CD8-positive, alpha-beta memory T cell (primary cell): ENCODE measurements around the gene SPATA16. TPM values are rescaled to one million over a fixed set of nuclear protein-coding genes. Genes with fewer than 3 reads are reported as not detected.

Source experiments
- CTCF ChIA-PET: fragments of 350-600 bp; sonication (Branson Sonifier 250); formaldehyde crosslinking; loops from one replicate; lab custom pipeline; 2021; ENCODE audit warnings: antibody characterized with exemption; lab: Charles Lee
- POLR2A ChIA-PET: fragments of 350-600 bp; sonication (Branson Sonifier 250); formaldehyde crosslinking; loops from one replicate; lab custom pipeline; 2021; ENCODE audit warnings: antibody characterized with exemption; lab: Charles Lee
- DNase-seq, 5 donors: peaks; one replicate each; pipeline versions ENCODE4 v3.0.0 to v3.0.0-alpha.2; 2020 to 2022; ENCODE audit warnings: mixed read lengths in 1 of 5
- H3K27ac ChIP-seq: one replicate; pipeline ENCODE4 v1.7.0; 2013; ENCODE audit warnings: low read depth, mild to moderate bottlenecking, low read length, moderate library complexity
- H3K27me3 ChIP-seq: 2 replicates; pipeline ENCODE4 v1.7.0; 2013; ENCODE audit warnings: low read length, mild to moderate bottlenecking; ENCODE audit not compliant: insufficient read depth, poor library complexity, severe bottlenecking
- H3K36me3 ChIP-seq: 2 replicates; pipeline ENCODE4 v1.7.0; 2013; ENCODE audit warnings: mild to moderate bottlenecking, low read length, moderate library complexity; ENCODE audit not compliant: insufficient read depth
- H3K4me1 ChIP-seq: 2 replicates; pipeline ENCODE4 v1.7.0; 2013; ENCODE audit warnings: mild to moderate bottlenecking, low read length, moderate library complexity; ENCODE audit not compliant: insufficient read depth
- H3K4me3 ChIP-seq: 2 replicates; pipeline ENCODE4 v1.7.0; 2013; ENCODE audit warnings: mild to moderate bottlenecking, low read length
- H3K9me3 ChIP-seq: 2 replicates; pipeline ENCODE4 v1.7.0; 2013; ENCODE audit warnings: mild to moderate bottlenecking, low read length
- H3K27ac Mint-ChIP-seq, 8 donors: one replicate each; pipeline ENCODE4 v1.8.0; 2020 to 2021; ENCODE audit warnings: mixed read lengths in 8 of 8, mild to moderate bottlenecking in 6 of 8, inconsistent platforms in 3 of 8, moderate library complexity in 3 of 8
- H3K27me3 Mint-ChIP-seq, 2 donors: one replicate each; pipeline ENCODE4 v1.8.0; 2020 to 2021; ENCODE audit warnings: mixed read lengths in 2 of 2, mild to moderate bottlenecking in 1 of 2, moderate library complexity in 1 of 2
- H3K36me3 Mint-ChIP-seq, 3 donors: one replicate each; pipeline ENCODE4 v1.8.0; 2020 to 2021; ENCODE audit warnings: mixed read lengths in 3 of 3, inconsistent platforms in 1 of 3, mild to moderate bottlenecking in 1 of 3
- H3K4me1 Mint-ChIP-seq, 3 donors: one replicate each; pipeline ENCODE4 v1.8.0; 2020 to 2021; ENCODE audit warnings: mixed read lengths in 3 of 3, inconsistent platforms in 1 of 3, mild to moderate bottlenecking in 1 of 3
- H3K4me3 Mint-ChIP-seq, 7 donors: one replicate each; pipeline ENCODE4 v1.8.0; 2020 to 2021; ENCODE audit warnings: mixed read lengths in 7 of 7, mild to moderate bottlenecking in 6 of 7, moderate library complexity in 4 of 7, inconsistent platforms in 2 of 7
- H3K9me3 Mint-ChIP-seq, 5 donors: one replicate each; pipeline ENCODE4 v1.8.0; 2020 to 2022; ENCODE audit warnings: mixed read lengths in 5 of 5, mild to moderate bottlenecking in 3 of 5, moderate library complexity in 2 of 5, inconsistent platforms in 1 of 5
- polyA plus RNA-seq: library from polyadenylated mRNA; unstranded; fragments of 300-500 nt; fragmentation: Illumina TruSeq; gene quantifications from one replicate; pipeline ENCODE4 v1.2.3, GENCODE V29; 2021
- total RNA-seq, 2 experiments: library from RNA; stranded (reverse); gene quantifications; one replicate each; pipeline ENCODE4 v1.2.3, GENCODE V29; 2021

Gene SPATA16
- total and polyA plus RNA-seq, 3 experiments from 2014 or later, result not detected

- Histone ChIP-seq H3K4me3 (no peak overlapping the region), H3K9me3 (no peaks in the 10 kb centered on the region), H3K27me3 (no peaks in the 10 kb centered on the region), H3K4me1 (no peaks in the 10 kb centered on the region), H3K27ac (no peak overlapping the region), H3K36me3 (no peaks in the 10 kb centered on the region)
- H3K27me3 Mint-ChIP-seq, result no peaks in the 10 kb centered on the region
- POLR2A ChIA-PET, result no interaction called here
- CTCF ChIA-PET, result no interaction called here
- DNase-seq, result no peak
- no peaks in the 10 kb centered on the region for H3K36me3 Mint-ChIP-seq
- H3K4me1 Mint-ChIP-seq, result no peaks in the 10 kb centered on the region
- no peak overlapping the region for H3K27ac Mint-ChIP-seq
- H3K4me3 Mint-ChIP-seq, result no peak overlapping the region
- peaks cover 0 to 2% (median 0%) of the 10 kb centered on the region in 5 donors for H3K9me3 Mint-ChIP-seq
These were observed 182.5 kb downstream of the SPATA16 start for GRCh38 chr3:172958565-172958964.

GRCh38 chr3:172953571-172953970, 187.5 kb downstream of the SPATA16 start:
- POLR2A ChIA-PET, result no interaction called here
- Mint-ChIP-seq H3K4me1 (no peaks in the 10 kb centered on the region), H3K4me3 (no peak overlapping the region), H3K27me3 (no peaks in the 10 kb centered on the region), H3K36me3 (no peaks in the 10 kb centered on the region), H3K9me3 (peaks cover 0 to 2% (median 0%) of the 10 kb centered on the region in 5 donors), H3K27ac (no peak overlapping the region)
- Histone ChIP-seq H3K36me3 (no peaks in the 10 kb centered on the region), H3K27me3 (no peaks in the 10 kb centered on the region), H3K4me3 (no peak overlapping the region), H3K9me3 (no peaks in the 10 kb centered on the region), H3K4me1 (no peaks in the 10 kb centered on the region), H3K27ac (no peak overlapping the region)
- DNase-seq, result no peak
- CTCF ChIA-PET, result no interaction called here

GRCh38 chr3:172951511-172951910, 189.5 kb downstream of the SPATA16 start:
- Histone ChIP-seq H3K9me3 (no peaks in the 10 kb centered on the region), H3K27ac (no peak overlapping the region), H3K27me3 (no peaks in the 10 kb centered on the region), H3K4me1 (no peaks in the 10 kb centered on the region), H3K36me3 (no peaks in the 10 kb centered on the region), H3K4me3 (no peak overlapping the region)
- H3K27me3 Mint-ChIP-seq, result no peaks in the 10 kb centered on the region
- no peak overlapping the region for H3K27ac Mint-ChIP-seq
- H3K9me3 Mint-ChIP-seq, result peaks cover 0 to 2% (median 0%) of the 10 kb centered on the region in 5 donors
- H3K36me3 Mint-ChIP-seq, result no peaks in the 10 kb centered on the region
- DNase-seq, result no peak
- ChIA-PET POLR2A (no interaction called here), CTCF (no interaction called here)
- H3K4me1 Mint-ChIP-seq, result no peaks in the 10 kb centered on the region
- H3K4me3 Mint-ChIP-seq, result no peak overlapping the region

- no peaks in the 10 kb centered on the region for H3K9me3 ChIP-seq
- DNase-seq, result no peak
- no peaks in the 10 kb centered on the region for H3K36me3 ChIP-seq
- H3K4me3 ChIP-seq, result no peak overlapping the region
- ChIA-PET CTCF (no interaction called here), POLR2A (no interaction called here)
- no peaks in the 10 kb centered on the region for H3K36me3 Mint-ChIP-seq
- H3K4me1 Mint-ChIP-seq, result no peaks in the 10 kb centered on the region
- no peaks in the 10 kb centered on the region for H3K9me3 Mint-ChIP-seq
- no peaks in the 10 kb centered on the region for H3K27me3 ChIP-seq
- no peaks in the 10 kb centered on the region for H3K27me3 Mint-ChIP-seq
- H3K27ac ChIP-seq, result no peak overlapping the region
- no peak overlapping the region for H3K27ac Mint-ChIP-seq
- H3K4me1 ChIP-seq, result no peaks in the 10 kb centered on the region
- no peak overlapping the region for H3K4me3 Mint-ChIP-seq
These were observed 195.0 kb downstream of the SPATA16 start for GRCh38 chr3:172946061-172946460.

- H3K9me3 Mint-ChIP-seq, result peaks cover 0 to 2% (median 0%) of the 10 kb centered on the region in 5 donors
- no peaks in the 10 kb centered on the region for H3K36me3 Mint-ChIP-seq
- H3K4me3 Mint-ChIP-seq, result no peak overlapping the region
- POLR2A ChIA-PET, result no interaction called here
- H3K27ac ChIP-seq, result no peak overlapping the region
- H3K4me1 ChIP-seq, result no peaks in the 10 kb centered on the region
- DNase-seq, result no peak
- no peaks in the 10 kb centered on the region for H3K4me1 Mint-ChIP-seq
- no peaks in the 10 kb centered on the region for H3K27me3 ChIP-seq
- no peak overlapping the region for H3K27ac Mint-ChIP-seq
- H3K4me3 ChIP-seq, result no peak overlapping the region
- H3K9me3 ChIP-seq, result no peaks in the 10 kb centered on the region
- H3K27me3 Mint-ChIP-seq, result peaks cover 0 to 2% of the 10 kb centered on the region in 2 donors
- no peaks in the 10 kb centered on the region for H3K36me3 ChIP-seq
- CTCF ChIA-PET, result no interaction called here
These were observed 201.3 kb downstream of the SPATA16 start for GRCh38 chr3:172939651-172940293.

GRCh38 chr3:172938788-172939187, 202.2 kb downstream of the SPATA16 start:
- H3K36me3 Mint-ChIP-seq, result no peaks in the 10 kb centered on the region
- no peak for DNase-seq
- CTCF ChIA-PET, result no interaction called here
- H3K36me3 ChIP-seq, result no peaks in the 10 kb centered on the region
- H3K27ac Mint-ChIP-seq, result no peak overlapping the region
- H3K9me3 ChIP-seq, result no peaks in the 10 kb centered on the region
- H3K4me3 ChIP-seq, result no peak overlapping the region
- H3K27me3 Mint-ChIP-seq, result peaks cover 0 to 2% of the 10 kb centered on the region in 2 donors
- POLR2A ChIA-PET, result no interaction called here
- no peak overlapping the region for H3K4me3 Mint-ChIP-seq
- H3K27ac ChIP-seq, result no peak overlapping the region
- no peaks in the 10 kb centered on the region for H3K27me3 ChIP-seq
- H3K4me1 ChIP-seq, result no peaks in the 10 kb centered on the region
- H3K4me1 Mint-ChIP-seq, result no peaks in the 10 kb centered on the region
- H3K9me3 Mint-ChIP-seq, result peaks cover 0 to 2% (median 0%) of the 10 kb centered on the region in 5 donors

GRCh38 chr3:172931746-172932285, 209.2 kb downstream of the SPATA16 start:
- Mint-ChIP-seq H3K4me3 (no peak overlapping the region), H3K9me3 (peaks cover 0 to 2% (median 0%) of the 10 kb centered on the region in 5 donors), H3K36me3 (no peaks in the 10 kb centered on the region), H3K4me1 (no peaks in the 10 kb centered on the region), H3K27ac (no peak overlapping the region), H3K27me3 (peaks cover 0 to 2% of the 10 kb centered on the region in 2 donors)
- Histone ChIP-seq H3K4me1 (no peaks in the 10 kb centered on the region), H3K9me3 (no peaks in the 10 kb centered on the region), H3K27me3 (no peaks in the 10 kb centered on the region), H3K27ac (no peak overlapping the region), H3K36me3 (no peaks in the 10 kb centered on the region), H3K4me3 (no peak overlapping the region)
- ChIA-PET CTCF (no interaction called here), POLR2A (no interaction called here)
- no peak for DNase-seq

- H3K4me1 Mint-ChIP-seq, result no peaks in the 10 kb centered on the region
- no peak overlapping the region for H3K4me3 ChIP-seq
- no peaks in the 10 kb centered on the region for H3K9me3 ChIP-seq
- no peaks in the 10 kb centered on the region for H3K4me1 ChIP-seq
- H3K27ac Mint-ChIP-seq, result no peak overlapping the region
- CTCF ChIA-PET, result no interaction called here
- peaks cover 0 to 1% (median 0%) of the 10 kb centered on the region in 5 donors for H3K9me3 Mint-ChIP-seq
- DNase-seq, result no peak
- no peaks in the 10 kb centered on the region for H3K27me3 Mint-ChIP-seq
- H3K27me3 ChIP-seq, result no peaks in the 10 kb centered on the region
- H3K36me3 Mint-ChIP-seq, result no peaks in the 10 kb centered on the region
- no peak overlapping the region for H3K27ac ChIP-seq
- H3K36me3 ChIP-seq, result no peaks in the 10 kb centered on the region
- H3K4me3 Mint-ChIP-seq, result no peak overlapping the region
- POLR2A ChIA-PET, result no interaction called here
These were observed 211.6 kb downstream of the SPATA16 start for GRCh38 chr3:172929451-172929850.
